Choroid plexus epithelial cell (primary cell): ENCODE measurements around the gene DLG1.
A peak's percentile ranks its signal among the peaks of the same experiment; 100 is the strongest.

Experiments
- DNase-seq: peaks from one replicate; pipeline ENCODE4 v3.0.0-alpha.2; 2010; ENCODE audit warnings: low read depth
- H3K4me3 ChIP-seq: 2 replicates; pipeline ENCODE4 v1.5.1; 2011; ENCODE audit warnings: low read depth, mild to moderate bottlenecking, control low read depth, low read length, moderate library complexity
- TF ChIP-seq, protein P1 (sequence below): conservative IDR thresholded peaks from 2 replicates; pipeline ENCODE4 v1.5.1; 2011; ENCODE audit warnings: low read depth, mild to moderate bottlenecking, control low read depth, inconsistent platforms, low read length, moderate library complexity

DLG1 gene

GRCh38 chr3:197117114-197117513, 181.3 kb downstream of the DLG1 start:
- peak; percentile 24 for DNase-seq
- H3K4me3 ChIP-seq, result no peak overlapping the region
- TF ChIP-seq, protein P1, sequence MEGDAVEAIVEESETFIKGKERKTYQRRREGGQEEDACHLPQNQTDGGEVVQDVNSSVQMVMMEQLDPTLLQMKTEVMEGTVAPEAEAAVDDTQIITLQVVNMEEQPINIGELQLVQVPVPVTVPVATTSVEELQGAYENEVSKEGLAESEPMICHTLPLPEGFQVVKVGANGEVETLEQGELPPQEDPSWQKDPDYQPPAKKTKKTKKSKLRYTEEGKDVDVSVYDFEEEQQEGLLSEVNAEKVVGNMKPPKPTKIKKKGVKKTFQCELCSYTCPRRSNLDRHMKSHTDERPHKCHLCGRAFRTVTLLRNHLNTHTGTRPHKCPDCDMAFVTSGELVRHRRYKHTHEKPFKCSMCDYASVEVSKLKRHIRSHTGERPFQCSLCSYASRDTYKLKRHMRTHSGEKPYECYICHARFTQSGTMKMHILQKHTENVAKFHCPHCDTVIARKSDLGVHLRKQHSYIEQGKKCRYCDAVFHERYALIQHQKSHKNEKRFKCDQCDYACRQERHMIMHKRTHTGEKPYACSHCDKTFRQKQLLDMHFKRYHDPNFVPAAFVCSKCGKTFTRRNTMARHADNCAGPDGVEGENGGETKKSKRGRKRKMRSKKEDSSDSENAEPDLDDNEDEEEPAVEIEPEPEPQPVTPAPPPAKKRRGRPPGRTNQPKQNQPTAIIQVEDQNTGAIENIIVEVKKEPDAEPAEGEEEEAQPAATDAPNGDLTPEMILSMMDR, result no peak

- TF ChIP-seq, protein P1, result no peak
- no peak overlapping the region for H3K4me3 ChIP-seq
- DNase-seq, result no peak
Measured at GRCh38 chr3:197114007-197114406, 184.4 kb downstream of the DLG1 start.

DNA sequence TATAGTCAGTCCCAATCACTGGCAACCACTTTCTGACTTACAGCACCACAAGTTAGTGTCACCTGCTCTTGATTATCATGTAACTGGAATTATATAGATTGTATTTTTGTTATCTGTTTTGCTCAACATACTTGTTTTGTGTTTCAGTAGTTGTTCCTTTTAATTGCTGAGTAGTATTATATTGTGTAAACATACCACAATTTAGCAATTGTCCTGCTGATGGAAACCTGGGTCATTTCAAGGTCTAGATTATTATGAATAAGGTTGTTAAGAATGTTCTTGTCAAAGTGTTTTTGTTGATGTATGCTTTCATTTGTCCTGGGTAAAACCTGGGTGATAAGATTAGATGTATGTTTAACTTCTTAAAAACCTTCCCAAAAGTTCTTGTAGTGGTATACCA, 186.7 kb downstream of the DLG1 start:
- peak; percentile 23 for DNase-seq
- TF ChIP-seq, protein P1, result no peak
- no peak overlapping the region for H3K4me3 ChIP-seq

GRCh38 chr3:197105786-197106185, 192.6 kb downstream of the DLG1 start:
- TF ChIP-seq, protein P1, result no peak
- H3K4me3 ChIP-seq, result no peak overlapping the region
- DNase-seq, result no peak

DNA sequence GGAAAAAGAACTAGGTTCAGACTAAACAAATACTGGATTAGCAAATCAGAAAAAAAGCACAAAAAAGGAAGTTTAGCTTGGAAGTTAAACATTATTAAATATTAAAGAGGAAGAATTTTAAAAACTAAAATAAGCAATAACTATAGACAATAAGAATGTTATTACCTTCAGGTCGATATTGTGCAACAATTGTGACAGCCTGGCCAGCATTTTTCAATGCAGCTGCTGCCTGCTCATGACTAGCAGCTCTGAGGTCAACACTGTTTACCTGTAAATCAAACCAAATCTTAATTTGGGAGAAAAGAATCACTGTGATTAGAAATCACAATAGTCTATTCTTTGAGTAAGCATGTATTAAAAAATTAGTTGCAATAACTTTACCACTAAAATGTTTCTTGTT, 193.7 kb downstream of the DLG1 start:
- H3K4me3 ChIP-seq, result no peak overlapping the region
- DNase-seq, result peak; percentile 62
- TF ChIP-seq, protein P1, result no peak

- no peak overlapping the region for H3K4me3 ChIP-seq
- TF ChIP-seq, protein P1, result no peak
- peak; percentile 69 for DNase-seq
Measured at GRCh38 chr3:197103766-197104165, 194.6 kb downstream of the DLG1 start.

DNA sequence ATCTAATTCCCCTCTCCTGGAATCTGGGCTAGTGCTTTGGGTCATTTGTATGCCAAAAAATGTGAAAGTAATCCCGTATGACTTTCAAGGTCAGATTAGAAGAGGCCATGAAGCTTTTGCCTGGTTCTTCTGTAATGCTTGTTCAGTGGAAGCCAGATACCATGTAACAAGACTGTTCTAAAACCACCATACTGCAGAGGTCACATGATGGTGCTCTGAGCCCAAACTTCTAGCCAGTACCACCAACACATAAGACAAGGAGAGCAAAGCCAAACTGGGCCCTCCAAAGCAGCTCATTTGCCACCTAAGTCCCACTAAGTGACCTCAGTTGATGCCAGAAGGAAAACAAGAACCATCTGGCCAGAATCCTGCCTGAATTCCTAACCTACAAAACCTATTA, 204.5 kb downstream of the DLG1 start:
- DNase-seq, result no peak
- TF ChIP-seq, protein P1, result no peak
- no peak overlapping the region for H3K4me3 ChIP-seq
